LNCaP clone FGC (cell line): ENCODE measurements around the gene NT5M.

Source experiments
- DNase-seq: peaks from one replicate; pipeline ENCODE4 v3.0.0-alpha.2; 2011; ENCODE audit warnings: low read depth
- H3K4me3 ChIP-seq: 2 replicates; pipeline ENCODE4 v1.5.1; 2011; ENCODE audit warnings: mild to moderate bottlenecking, low read depth, low read length, control low read depth
- CTCF ChIP-seq: IDR thresholded peaks from 2 replicates; pipeline ENCODE4 v1.5.1; 2012; ENCODE audit warnings: mild to moderate bottlenecking; ENCODE audit not compliant: control insufficient read depth, insufficient read depth; ENCODE audit errors: extremely low read depth

NT5M gene

DNA sequence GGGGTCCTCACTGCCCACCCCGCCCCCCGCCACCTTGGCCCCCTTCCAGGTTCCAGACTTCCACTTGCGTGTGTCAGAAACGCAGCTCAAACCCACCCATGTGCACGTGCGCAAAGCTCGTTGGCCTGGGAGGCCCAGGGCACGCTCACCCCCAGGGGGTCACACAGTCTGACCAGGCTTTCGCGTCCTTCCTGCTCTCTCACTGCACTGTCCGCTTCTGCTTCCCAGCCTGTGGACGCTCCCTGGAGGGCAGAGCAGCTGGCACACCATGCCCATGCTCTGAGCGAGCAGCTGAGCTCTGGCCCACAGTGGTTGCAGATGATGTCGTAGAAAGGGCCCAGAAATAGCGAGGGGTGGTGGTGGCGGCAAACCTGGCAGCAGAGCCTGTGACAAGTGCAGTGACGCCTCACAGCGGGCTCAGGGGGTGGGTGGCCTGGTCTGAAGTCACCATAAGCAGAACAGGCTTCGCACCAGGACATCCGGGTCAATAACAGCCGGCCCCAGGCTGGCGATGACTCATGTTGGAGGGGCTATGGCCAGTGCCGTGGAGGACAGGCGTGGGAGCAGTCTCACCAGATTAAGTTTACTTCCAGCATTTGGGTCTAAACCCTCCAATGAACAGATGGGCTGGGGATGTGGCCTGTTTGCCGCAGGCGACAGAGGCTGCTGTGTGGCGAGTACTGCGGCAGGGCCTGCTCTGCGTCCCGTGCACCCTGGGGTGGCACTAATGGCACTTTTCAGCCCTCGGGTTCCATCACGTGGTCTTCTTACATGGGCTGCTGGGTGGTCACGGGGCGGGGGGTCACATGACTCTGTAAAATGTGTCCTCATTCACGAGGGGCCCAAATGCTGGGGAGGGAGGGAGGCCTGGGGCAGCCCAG lies 49.0 kb downstream of the NT5M start:
- no peak overlapping the region for H3K4me3 ChIP-seq
- no peak for DNase-seq
- no peak for TF ChIP-seq CTCF

GRCh38 chr17:17352836-17353624 lies 49.9 kb downstream of the NT5M start:
- H3K4me3 ChIP-seq = no peak overlapping the region
- no peak for TF ChIP-seq CTCF
- DNase-seq = no peak

DNA sequence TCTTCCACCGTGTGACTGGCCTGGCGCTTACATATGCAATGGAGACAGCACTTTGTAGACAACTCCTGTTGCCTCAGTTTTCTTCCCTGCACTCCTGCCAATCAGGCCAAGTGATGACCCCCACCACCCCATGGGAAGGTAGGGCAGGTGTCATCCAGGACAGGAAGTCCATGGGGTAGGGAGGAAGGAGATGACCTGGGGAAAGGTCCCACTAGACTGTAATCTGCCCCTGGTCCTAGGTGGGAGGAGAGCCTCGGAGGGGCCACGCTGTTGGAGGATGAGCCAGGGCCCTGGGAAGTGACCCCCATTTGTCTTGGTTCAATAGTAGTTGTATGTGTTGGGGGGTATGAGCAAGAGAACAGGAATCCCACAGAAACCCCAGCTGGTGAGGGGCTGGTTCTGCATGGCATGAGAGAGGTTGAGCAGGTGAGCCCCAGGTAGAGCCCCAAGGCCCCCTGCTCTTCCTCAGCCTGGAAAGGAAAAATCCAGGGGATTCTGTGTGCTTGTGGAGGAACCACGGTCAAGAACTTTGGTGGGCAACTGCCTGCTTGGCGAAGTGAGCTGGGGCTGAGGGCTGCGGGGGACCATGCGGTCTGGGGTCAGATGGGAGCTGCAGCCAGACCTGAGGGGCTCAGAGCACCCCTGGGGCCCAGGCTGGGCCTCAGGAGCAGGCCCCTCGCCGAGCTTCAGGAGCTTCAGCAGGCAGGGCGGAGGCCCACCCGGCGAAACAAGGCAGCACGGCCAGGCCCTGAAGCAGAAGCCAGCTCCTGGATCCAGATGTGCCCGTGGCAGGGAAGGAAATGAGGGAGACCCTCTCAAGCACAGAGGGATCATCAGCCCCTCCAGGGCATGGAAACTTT lies 50.7 kb downstream of the NT5M start:
- TF ChIP-seq CTCF = no peak
- no peak overlapping the region for H3K4me3 ChIP-seq
- no peak for DNase-seq

- H3K4me3 ChIP-seq = no peak overlapping the region
- peak; percentile 79 for TF ChIP-seq CTCF
- peak; percentile 6 for DNase-seq
These were observed 51.6 kb downstream of the NT5M start for GRCh38 chr17:17354560-17355349.

DNA sequence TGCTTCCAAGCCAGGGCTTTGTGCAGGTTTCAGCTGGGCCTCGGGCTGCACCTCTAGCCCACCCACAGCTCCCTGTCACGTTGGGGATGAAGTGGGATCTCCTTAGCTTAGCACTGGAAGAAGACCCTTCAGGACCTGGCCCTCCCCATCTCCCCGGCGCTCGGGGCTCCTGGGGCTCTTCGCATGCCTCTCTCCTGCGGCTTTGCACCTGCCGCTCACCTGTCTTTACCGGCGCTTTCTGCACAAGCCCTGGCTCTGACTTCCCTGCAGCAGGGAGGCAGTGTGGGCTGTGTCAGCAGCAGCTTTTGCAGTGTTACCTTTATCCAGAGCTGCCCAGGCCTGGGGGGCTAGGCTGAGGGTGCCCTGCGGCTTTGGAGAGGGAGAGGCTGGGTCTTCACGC lies 52.3 kb downstream of the NT5M start:
- TF ChIP-seq CTCF = no peak
- H3K4me3 ChIP-seq = no peak overlapping the region
- no peak for DNase-seq

- TF ChIP-seq CTCF = peak; percentile 98
- no peak overlapping the region for H3K4me3 ChIP-seq
- peak; percentile 70 for DNase-seq
These were observed 53.2 kb downstream of the NT5M start for GRCh38 chr17:17356149-17356930.
